Middle frontal gyrus (tissue), 1 donor: ENCODE data around the gene C3orf22.
"Not testable (repeated sequence)": the region's sequence is repeated elsewhere in the genome, so short reads cannot be mapped to it uniquely, and the experiment has no call there.

Source experiments
- DNase-seq: peaks from one replicate; pipeline ENCODE4 v3.0.0-alpha.2; 2015; ENCODE audit warnings: low spot score; ENCODE audit errors: extremely low spot score

C3orf22 gene

GRCh38 chr3:126543457-126544061 is 15.2 kb downstream of the C3orf22 start:
- no peak for DNase-seq

GRCh38 chr3:126542340-126543241 is 16.1 kb downstream of the C3orf22 start:
- DNase-seq = no peak

- DNase-seq = no peak
Measured at GRCh38 chr3:126541628-126542339, 16.9 kb downstream of the C3orf22 start.

- DNase-seq = no peak
Measured at GRCh38 chr3:126540951-126541627, 17.6 kb downstream of the C3orf22 start.

- DNase-seq = no peak
Measured at GRCh38 chr3:126540342-126540849, 18.3 kb downstream of the C3orf22 start.

- no peak for DNase-seq
Measured at GRCh38 chr3:126539558-126540250, 19.0 kb downstream of the C3orf22 start.

- no peak for DNase-seq
Measured at GRCh38 chr3:126538966-126539365, 19.8 kb downstream of the C3orf22 start.

GRCh38 chr3:126538316-126538715 is 20.4 kb downstream of the C3orf22 start:
- DNase-seq = no peak

GRCh38 chr3:126537730-126538281 is 20.9 kb downstream of the C3orf22 start:
- no peak for DNase-seq

GRCh38 chr3:126537116-126537729 is 21.5 kb downstream of the C3orf22 start:
- no peak for DNase-seq

- no peak for DNase-seq
Measured at GRCh38 chr3:126536126-126536525, 22.6 kb downstream of the C3orf22 start.

- no peak for DNase-seq
Measured at GRCh38 chr3:126535636-126536035, 23.1 kb downstream of the C3orf22 start.

- not testable (repeated sequence) for DNase-seq
Measured at GRCh38 chr3:126534716-126535115, 24.0 kb downstream of the C3orf22 start.

- no peak for DNase-seq
Measured at GRCh38 chr3:126533506-126533905, 25.2 kb downstream of the C3orf22 start.

- DNase-seq = no peak
Measured at GRCh38 chr3:126531051-126531330, 27.7 kb downstream of the C3orf22 start.

- DNase-seq = no peak
Measured at GRCh38 chr3:126530171-126531050, 28.3 kb downstream of the C3orf22 start.

- no peak for DNase-seq
Measured at GRCh38 chr3:126529585-126530170, 29.1 kb downstream of the C3orf22 start.

- DNase-seq = no peak
Measured at GRCh38 chr3:126528800-126529541, 29.8 kb downstream of the C3orf22 start.
